HFFc6 (cell line): ENCODE measurements around the gene RNF130. TPM values are rescaled to one million over a fixed set of nuclear protein-coding genes. Genes with fewer than 3 reads are reported as not detected.

ENCODE experiments used
- DNase-seq: peaks from one replicate; pipeline ENCODE4 v3.0.0-alpha.2; 2018
- H3K27ac Mint-ChIP-seq: 2 replicates; pipeline ENCODE4 v1.8.0; 2020; ENCODE audit warnings: mild to moderate bottlenecking, mixed read lengths
- H3K27me3 Mint-ChIP-seq: 2 replicates; pipeline ENCODE4 v1.8.0; 2021; ENCODE audit warnings: mild to moderate bottlenecking, moderate library complexity, mixed read lengths; ENCODE audit not compliant: insufficient read depth
- H3K36me3 Mint-ChIP-seq: 2 replicates; pipeline ENCODE4 v1.8.0; 2021; ENCODE audit warnings: low read depth, mixed read lengths
- H3K4me1 Mint-ChIP-seq: 2 replicates; pipeline ENCODE4 v1.8.0; 2020; ENCODE audit warnings: low read depth, mixed read lengths
- H3K4me3 Mint-ChIP-seq: 2 replicates; pipeline ENCODE4 v1.8.0; 2020; ENCODE audit warnings: mild to moderate bottlenecking, moderate library complexity, mixed read lengths
- H3K9me3 Mint-ChIP-seq: 2 replicates; pipeline ENCODE4 v1.8.0; 2020; ENCODE audit warnings: mild to moderate bottlenecking, mixed read lengths
- total RNA-seq, 6 experiments: library from RNA; stranded (reverse); fragmentation: NEBNext Ultra II Directional; extraction: Animal tissue kit (Norgen Biotek cat#: 25700); gene quantifications; 2 replicates in 1 of 6; 3 replicates in 5 of 6; pipeline ENCODE4 v1.2.3, GENCODE V29; 2021
- TF ChIP-seq, protein P1 (sequence below): fragments of 200-600 bp; sonication (generic); IDR thresholded peaks from 2 replicates; pipeline ENCODE4 v1.5.0; 2021; ENCODE audit warnings: antibody characterized with exemption, mild to moderate bottlenecking

Gene RNF130
- total RNA-seq, 6 experiments from 2014 or later = 0.37 to 7.5 (median 0.93) TPM

DNA sequence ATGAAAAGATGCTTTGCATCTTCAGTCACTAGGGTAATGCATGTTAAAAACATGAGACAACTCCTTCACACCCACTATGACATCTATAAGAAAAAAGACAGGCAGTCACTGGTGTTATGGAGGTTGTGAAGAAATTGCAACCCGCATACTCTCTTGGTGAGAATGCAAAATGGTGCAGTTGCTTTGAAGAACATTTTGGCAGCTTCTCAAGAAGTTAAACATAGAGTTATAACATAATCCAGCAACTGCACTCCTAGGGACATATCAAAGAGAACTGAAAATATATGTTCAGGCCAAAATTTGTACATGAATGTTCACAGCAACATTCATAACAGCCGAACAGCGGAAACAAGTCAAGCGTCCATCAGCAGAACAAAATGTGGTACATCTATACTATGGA lies 117.6 kb downstream of the RNF130 start:
- no peaks in the 10 kb centered on the region for H3K4me1 Mint-ChIP-seq
- DNase-seq = no peak
- H3K27ac Mint-ChIP-seq = no peak overlapping the region
- no peaks in the 10 kb centered on the region for H3K36me3 Mint-ChIP-seq
- no peaks in the 10 kb centered on the region; the same call in 1 of the 2 replicates for H3K9me3 Mint-ChIP-seq
- peaks cover 5% of the 10 kb centered on the region; the same call in 1 of the 2 replicates for H3K27me3 Mint-ChIP-seq
- TF ChIP-seq, protein P1, sequence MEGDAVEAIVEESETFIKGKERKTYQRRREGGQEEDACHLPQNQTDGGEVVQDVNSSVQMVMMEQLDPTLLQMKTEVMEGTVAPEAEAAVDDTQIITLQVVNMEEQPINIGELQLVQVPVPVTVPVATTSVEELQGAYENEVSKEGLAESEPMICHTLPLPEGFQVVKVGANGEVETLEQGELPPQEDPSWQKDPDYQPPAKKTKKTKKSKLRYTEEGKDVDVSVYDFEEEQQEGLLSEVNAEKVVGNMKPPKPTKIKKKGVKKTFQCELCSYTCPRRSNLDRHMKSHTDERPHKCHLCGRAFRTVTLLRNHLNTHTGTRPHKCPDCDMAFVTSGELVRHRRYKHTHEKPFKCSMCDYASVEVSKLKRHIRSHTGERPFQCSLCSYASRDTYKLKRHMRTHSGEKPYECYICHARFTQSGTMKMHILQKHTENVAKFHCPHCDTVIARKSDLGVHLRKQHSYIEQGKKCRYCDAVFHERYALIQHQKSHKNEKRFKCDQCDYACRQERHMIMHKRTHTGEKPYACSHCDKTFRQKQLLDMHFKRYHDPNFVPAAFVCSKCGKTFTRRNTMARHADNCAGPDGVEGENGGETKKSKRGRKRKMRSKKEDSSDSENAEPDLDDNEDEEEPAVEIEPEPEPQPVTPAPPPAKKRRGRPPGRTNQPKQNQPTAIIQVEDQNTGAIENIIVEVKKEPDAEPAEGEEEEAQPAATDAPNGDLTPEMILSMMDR = no peak
- no peak overlapping the region for H3K4me3 Mint-ChIP-seq

DNA sequence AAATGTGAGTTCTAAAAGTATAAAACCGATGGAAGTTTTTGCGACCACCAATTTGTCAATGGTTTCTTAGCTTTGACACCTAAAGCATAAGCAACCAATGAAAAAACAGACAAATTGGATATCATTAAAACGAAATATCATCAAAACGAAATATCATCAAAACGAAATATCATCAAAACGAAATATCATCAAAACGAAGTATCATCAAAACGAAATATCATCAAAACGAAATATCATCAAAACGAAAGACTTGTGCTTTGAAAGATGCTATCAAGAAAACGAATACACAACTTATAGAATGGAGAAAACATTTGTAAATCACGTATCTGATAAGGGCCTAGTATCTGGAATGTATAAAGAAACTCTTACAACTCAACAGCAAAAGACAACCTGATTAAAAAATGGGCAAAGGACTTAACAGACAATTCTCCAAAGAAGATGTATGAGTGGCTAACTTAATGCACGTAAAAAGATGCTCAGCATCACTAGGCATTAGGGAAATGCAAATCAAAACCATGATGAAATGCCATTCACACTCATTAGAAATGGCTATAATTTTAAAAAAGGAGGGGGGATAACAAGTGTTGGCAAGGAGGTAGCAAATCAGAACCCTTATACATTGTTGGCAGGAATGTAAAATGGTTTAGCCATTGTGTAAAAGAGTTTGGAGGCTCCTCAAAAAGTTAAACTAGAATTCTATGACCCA lies 134.4 kb downstream of the RNF130 start:
- Mint-ChIP-seq H3K4me3 (no peak overlapping the region), H3K9me3 (no peaks in the 10 kb centered on the region), H3K4me1 (peaks cover 6% of the 10 kb centered on the region; the same call in 1 of the 2 replicates), H3K27me3 (peaks cover 3% of the 10 kb centered on the region), H3K36me3 (0 out of 2 replicates have a peak, but pooled peaks cover 4% of the 10 kb centered on the region), H3K27ac (no peak overlapping the region)
- TF ChIP-seq, protein P1 = no peak
- DNase-seq = no peak

DNA sequence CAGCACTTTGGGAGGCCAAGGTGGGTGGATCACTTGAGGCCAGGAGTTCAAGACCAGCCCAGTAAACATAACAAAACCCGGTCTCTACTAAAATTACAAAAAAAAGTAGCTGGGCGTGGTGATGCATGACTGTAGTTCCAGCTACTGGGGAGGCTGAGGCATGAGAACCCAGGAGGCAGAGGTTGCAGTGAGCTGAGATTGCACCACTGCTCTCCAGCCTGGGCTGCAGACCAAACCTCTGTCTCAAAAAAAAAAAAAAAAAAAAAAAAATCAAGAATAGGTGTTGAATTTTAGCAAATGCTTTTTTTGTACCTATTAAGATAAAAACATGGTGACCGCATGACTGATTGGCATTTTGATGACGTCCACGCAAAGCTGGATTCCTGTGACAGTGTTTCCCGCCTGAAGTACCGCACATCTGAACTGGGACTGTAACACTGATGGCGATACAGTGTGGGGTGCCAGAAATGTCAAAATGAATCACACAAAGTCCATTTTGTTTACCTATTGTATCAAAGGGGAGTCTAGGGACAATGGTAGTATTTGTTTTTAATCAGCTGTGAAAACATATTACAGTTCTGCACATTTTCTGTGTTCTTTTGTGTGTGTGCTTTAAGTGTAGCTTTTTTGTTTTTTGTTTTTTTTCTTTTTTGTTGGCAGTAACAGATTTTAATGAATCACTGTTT lies 140.6 kb downstream of the RNF130 start:
- TF ChIP-seq, protein P1 = no peak

DNA sequence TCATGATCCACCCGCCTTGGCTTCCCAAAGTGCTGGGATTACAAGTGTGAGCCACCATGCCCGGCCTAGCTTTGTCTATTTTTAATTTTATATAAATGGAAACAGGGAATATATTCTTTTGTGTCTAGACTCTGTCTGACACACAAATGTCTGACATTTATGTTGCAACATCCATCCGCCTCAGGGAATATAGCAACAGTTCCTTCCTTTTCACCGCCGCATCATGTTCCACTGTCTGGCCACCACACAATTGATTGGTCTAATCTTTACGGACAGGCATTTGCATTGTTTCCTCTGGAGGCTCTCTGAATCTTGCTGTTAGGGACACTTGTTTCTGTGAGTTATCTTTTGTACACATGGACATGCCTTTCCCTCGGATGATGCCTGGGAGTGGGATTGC lies 143.7 kb downstream of the RNF130 start:
- TF ChIP-seq, protein P1 = no peak
- Mint-ChIP-seq H3K27ac (no peak overlapping the region), H3K36me3 (no peaks in the 10 kb centered on the region), H3K9me3 (no peaks in the 10 kb centered on the region), H3K27me3 (peaks cover 13% of the 10 kb centered on the region), H3K4me1 (no peaks in the 10 kb centered on the region), H3K4me3 (no peak overlapping the region)
- DNase-seq = no peak

More for the DNA sequence above, 140.6 kb downstream of the RNF130 start:
- Mint-ChIP-seq H3K4me3 (no peak overlapping the region), H3K36me3 (no peaks in the 10 kb centered on the region), H3K27ac (no peak overlapping the region), H3K9me3 (no peaks in the 10 kb centered on the region), H3K27me3 (peaks cover 8% of the 10 kb centered on the region), H3K4me1 (peaks cover 6% of the 10 kb centered on the region; the same call in 1 of the 2 replicates)
- DNase-seq = no peak

DNA sequence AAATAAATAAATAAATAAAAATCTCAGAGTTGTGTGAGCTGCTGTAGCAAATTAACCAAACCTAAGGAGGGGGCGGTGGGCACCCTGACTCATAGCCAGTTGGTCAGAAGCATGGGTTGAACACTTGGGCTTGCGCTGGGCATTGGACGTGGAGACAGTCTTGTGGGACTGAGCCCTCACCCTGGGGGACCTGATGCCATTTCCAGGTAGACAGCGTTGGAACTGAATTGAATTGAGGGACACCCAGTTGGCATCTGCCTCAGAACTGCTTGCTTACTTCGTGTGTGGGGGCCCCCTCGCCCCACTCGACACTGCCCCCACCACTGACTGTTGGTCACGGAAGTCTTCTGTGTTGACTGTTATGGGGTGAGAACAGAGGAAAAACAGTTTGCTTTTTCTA lies 144.9 kb downstream of the RNF130 start:
- Mint-ChIP-seq H3K9me3 (no peaks in the 10 kb centered on the region), H3K27me3 (peaks cover 13% of the 10 kb centered on the region), H3K27ac (no peak overlapping the region), H3K4me1 (no peaks in the 10 kb centered on the region), H3K4me3 (no peak overlapping the region), H3K36me3 (no peaks in the 10 kb centered on the region)
- TF ChIP-seq, protein P1 = no peak
- no peak for DNase-seq
